GM23338 (cell line): Measurements from ENCODE around the gene FAM83C.

Experiments
- CREB1 ChIP-seq: fragments of 250-450 bp; sonication (Bioruptor Pico); IDR thresholded peaks from 2 replicates; pipeline ENCODE4 v1.5.0; 2020; ENCODE audit warnings: low read depth, mild to moderate bottlenecking, moderate library complexity
- CTCF ChIP-seq, 2 experiments: fragments of 200-600 bp in 1 of 2; sonication (generic) in 1 of 2; conservative IDR thresholded peaks; 2 replicates each; pipeline versions ENCODE4 v1.5.1 to v1.6.1; 2016 to 2017; ENCODE audit warnings: antibody characterized with exemption in 2 of 2, low read depth in 2 of 2, mild to moderate bottlenecking in 2 of 2, moderate library complexity in 1 of 2
- ETS1 ChIP-seq: IDR thresholded peaks from 2 replicates; pipeline ENCODE4 v1.6.1; 2016; ENCODE audit warnings: antibody characterized with exemption
- EZH2 ChIP-seq: fragments of 200-600 bp; sonication (generic); IDR thresholded peaks from one replicate; pipeline ENCODE4 v1.8.0; 2017; ENCODE audit warnings: antibody characterized with exemption, mild to moderate bottlenecking, low read depth; ENCODE audit not compliant: unreplicated experiment
- EZH2phosphoT487 ChIP-seq: fragments of 200-600 bp; sonication (generic); IDR thresholded peaks from one replicate; pipeline ENCODE4 v1.8.1; 2018; ENCODE audit warnings: antibody characterized with exemption; ENCODE audit not compliant: unreplicated experiment
- POLR2AphosphoS5 ChIP-seq: IDR thresholded peaks from 2 replicates; pipeline ENCODE4 v1.6.1; 2016; ENCODE audit warnings: antibody characterized with exemption, low read depth
- REST ChIP-seq: IDR thresholded peaks from one replicate; pipeline ENCODE4 v1.6.1; 2018; ENCODE audit warnings: antibody characterized with exemption; ENCODE audit not compliant: unreplicated experiment
- STAT1 ChIP-seq: IDR thresholded peaks from one replicate; pipeline ENCODE4 v1.6.1; 2016; ENCODE audit warnings: antibody characterized with exemption; ENCODE audit not compliant: unreplicated experiment

- TF ChIP-seq CTCF (conservative IDR thresholded peaks at IDR 0.05; ENCODE audit: low read depth in 2 of 2) (no peak), EZH2phosphoT487 (no peak), POLR2AphosphoS5 (no peak), REST (no peak), EZH2 (no peak), ETS1 (no peak), STAT1 (no peak), CREB1 (CRISPR knock-in tag) (no peak)
Observed at GRCh38 chr20:35326021-35326739, 34.0 kb upstream of the FAM83C start.
